H1 (cell line): Measurements from ENCODE around the gene SSBP3.

Experiments
- BCL11A ChIP-seq, 2 experiments: IDR thresholded peaks; one replicate each; pipeline ENCODE4 v1.6.1; 2011; ENCODE audit warnings: low read depth in 2 of 2, low read length in 2 of 2, mild to moderate bottlenecking in 2 of 2
- CHD1 ChIP-seq: IDR thresholded peaks from 2 replicates; pipeline ENCODE4 v1.6.1; 2012; ENCODE audit warnings: low read depth, low read length, improper control_type of control experiment
- CREB1 ChIP-seq: IDR thresholded peaks from 2 replicates; pipeline ENCODE4 v1.6.1; 2012; ENCODE audit warnings: inconsistent platforms
- EP300 ChIP-seq, 2 experiments: IDR thresholded peaks; 1 replicate in 1 of 2; 2 replicates in 1 of 2; pipeline ENCODE4 v1.6.1; 2011 to 2012; ENCODE audit warnings: low read depth in 2 of 2, low read length in 2 of 2, mild to moderate bottlenecking in 2 of 2, borderline replicate concordance in 1 of 2, inconsistent platforms in 1 of 2, moderate library complexity in 1 of 2
- POLR2A ChIP-seq, 2 experiments: IDR thresholded peaks; 1 replicate in 1 of 2; 2 replicates in 1 of 2; pipeline ENCODE4 v1.6.1; 2011; ENCODE audit warnings: low read depth in 2 of 2, low read length in 2 of 2, mild to moderate bottlenecking in 2 of 2; ENCODE audit errors: control extremely low read depth in 1 of 2
- POLR2AphosphoS5 ChIP-seq: IDR thresholded peaks from 2 replicates; pipeline ENCODE4 v1.6.1; 2011; ENCODE audit warnings: low read depth, low read length
- SIRT6 ChIP-seq: IDR thresholded peaks from one replicate; pipeline ENCODE4 v1.7.1; 2012; ENCODE audit warnings: low read length, inconsistent platforms
- TF ChIP-seq, protein P1 (sequence below), 3 experiments: IDR thresholded peaks; 1 replicate in 2 of 3; 2 replicates in 1 of 3; pipeline versions ENCODE4 v1.5.1 to v1.6.1; 2011; ENCODE audit warnings: low read length in 3 of 3, mild to moderate bottlenecking in 3 of 3, inconsistent platforms in 2 of 3, low read depth in 1 of 3, moderate library complexity in 1 of 3; ENCODE audit not compliant: insufficient read depth in 1 of 3; ENCODE audit errors: control extremely low read depth in 1 of 3
- TF ChIP-seq, protein P2 (sequence below): IDR thresholded peaks from 2 replicates; pipeline ENCODE4 v1.6.1; 2012; ENCODE audit warnings: inconsistent platforms

DNA sequence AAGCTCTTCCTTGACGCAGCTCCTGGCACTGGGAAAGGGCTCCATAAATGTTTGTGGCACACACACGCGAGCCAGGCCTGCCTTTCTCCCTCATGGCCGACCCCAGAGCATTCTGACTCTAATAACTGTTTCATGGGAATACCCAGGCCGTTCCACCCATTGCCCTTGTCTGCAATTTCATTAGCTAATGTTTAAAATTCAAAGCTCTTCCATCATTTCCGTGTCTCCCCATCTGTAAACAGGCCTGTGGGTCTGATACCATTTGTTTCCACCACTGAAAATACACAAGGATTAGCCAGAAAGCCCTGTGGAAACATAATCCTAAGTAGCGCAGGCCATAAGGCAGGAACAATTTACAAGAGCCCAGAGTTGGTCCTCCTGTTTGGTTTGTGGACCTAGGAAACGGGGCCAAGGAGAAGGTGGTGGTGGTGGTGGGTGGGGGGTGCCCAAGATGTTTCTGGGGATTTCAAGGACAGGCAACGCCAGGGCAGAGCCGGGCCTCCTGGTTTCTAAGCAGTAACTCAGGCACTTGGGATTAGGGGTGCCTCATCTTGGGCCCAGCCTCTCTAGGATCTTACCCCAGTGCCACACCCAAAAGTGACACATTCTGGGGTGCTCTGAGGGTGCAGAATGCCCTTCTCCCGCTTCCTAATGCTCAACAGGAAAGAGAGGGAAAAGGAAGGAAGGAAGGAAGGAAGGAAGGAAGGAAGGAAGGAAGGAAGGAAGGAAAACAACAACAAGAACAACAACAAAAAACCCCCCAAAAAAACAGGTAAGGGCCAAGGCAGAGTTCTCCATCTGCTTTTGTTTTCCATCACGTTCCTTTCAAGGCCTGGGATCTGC, 79.4 kb downstream of the SSBP3 start:
- TF ChIP-seq, protein P1, sequence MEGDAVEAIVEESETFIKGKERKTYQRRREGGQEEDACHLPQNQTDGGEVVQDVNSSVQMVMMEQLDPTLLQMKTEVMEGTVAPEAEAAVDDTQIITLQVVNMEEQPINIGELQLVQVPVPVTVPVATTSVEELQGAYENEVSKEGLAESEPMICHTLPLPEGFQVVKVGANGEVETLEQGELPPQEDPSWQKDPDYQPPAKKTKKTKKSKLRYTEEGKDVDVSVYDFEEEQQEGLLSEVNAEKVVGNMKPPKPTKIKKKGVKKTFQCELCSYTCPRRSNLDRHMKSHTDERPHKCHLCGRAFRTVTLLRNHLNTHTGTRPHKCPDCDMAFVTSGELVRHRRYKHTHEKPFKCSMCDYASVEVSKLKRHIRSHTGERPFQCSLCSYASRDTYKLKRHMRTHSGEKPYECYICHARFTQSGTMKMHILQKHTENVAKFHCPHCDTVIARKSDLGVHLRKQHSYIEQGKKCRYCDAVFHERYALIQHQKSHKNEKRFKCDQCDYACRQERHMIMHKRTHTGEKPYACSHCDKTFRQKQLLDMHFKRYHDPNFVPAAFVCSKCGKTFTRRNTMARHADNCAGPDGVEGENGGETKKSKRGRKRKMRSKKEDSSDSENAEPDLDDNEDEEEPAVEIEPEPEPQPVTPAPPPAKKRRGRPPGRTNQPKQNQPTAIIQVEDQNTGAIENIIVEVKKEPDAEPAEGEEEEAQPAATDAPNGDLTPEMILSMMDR (IDR thresholded peaks at IDR 0.05; ENCODE audit: control extremely low read depth in 1 of 3, insufficient read depth in 1 of 3, low read depth in 1 of 3, low read length in 3 of 3) = no peak
- TF ChIP-seq CHD1 (no peak), SIRT6 (no peak), CREB1 (no peak), POLR2AphosphoS5 (no peak), EP300 (IDR thresholded peaks at IDR 0.05; ENCODE audit: borderline replicate concordance in 1 of 2, low read depth in 2 of 2, low read length in 2 of 2) (no peak), POLR2A (IDR thresholded peaks at IDR 0.05; ENCODE audit: control extremely low read depth in 1 of 2, low read depth in 2 of 2, low read length in 2 of 2) (no peak), BCL11A (IDR thresholded peaks at IDR 0.05; ENCODE audit: low read depth in 2 of 2, low read length in 2 of 2) (no peak)
- TF ChIP-seq, protein P2, sequence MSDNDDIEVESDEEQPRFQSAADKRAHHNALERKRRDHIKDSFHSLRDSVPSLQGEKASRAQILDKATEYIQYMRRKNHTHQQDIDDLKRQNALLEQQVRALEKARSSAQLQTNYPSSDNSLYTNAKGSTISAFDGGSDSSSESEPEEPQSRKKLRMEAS = no peak
